Activated naive CD4-positive, alpha-beta T cell treated with Interleukin-2 at 50 U/mL for 16 hours (primary cell): ENCODE results near the gene DNAAF2.
"Not testable (repeated sequence)": the region's sequence is repeated elsewhere in the genome, so short reads cannot be mapped to it uniquely, and the experiment has no call there.

Experiments
- DNase-seq: peaks from one replicate; pipeline ENCODE4 v3.0.0-alpha.2; 2020

DNAAF2 gene

GRCh38 chr14:49634547-49635334 lies at the start of gene DNAAF2:
Gene DNAAF2, minus strand, starts transcription at chr14:49635244. Its CDS starts 95 bp downstream, at chr14:49635149.
- peak; percentile 67 for DNase-seq

GRCh38 chr14:49679271-49679670 lies 44.2 kb upstream of the DNAAF2 start:
- no peak for DNase-seq

- DNase-seq: no peak
Measured at GRCh38 chr14:49677643-49678042, 42.6 kb upstream of the DNAAF2 start.

GRCh38 chr14:49673586-49673985 lies 38.5 kb upstream of the DNAAF2 start:
- DNase-seq: no peak

- no peak for DNase-seq
Measured at GRCh38 chr14:49670475-49670874, 35.4 kb upstream of the DNAAF2 start.

GRCh38 chr14:49659526-49660455 lies 24.7 kb upstream of the DNAAF2 start:
- DNase-seq: no peak

GRCh38 chr14:49657500-49657899 lies 22.5 kb upstream of the DNAAF2 start:
- DNase-seq: not testable (repeated sequence)

GRCh38 chr14:49654511-49654910 lies 19.5 kb upstream of the DNAAF2 start:
- no peak for DNase-seq

- DNase-seq: no peak
Measured at GRCh38 chr14:49653508-49653907, 18.5 kb upstream of the DNAAF2 start.

GRCh38 chr14:49642163-49642562 lies 7.1 kb upstream of the DNAAF2 start:
- no peak for DNase-seq

- no peak for DNase-seq
Measured at GRCh38 chr14:49641697-49642129, 6.7 kb upstream of the DNAAF2 start.

GRCh38 chr14:49640540-49641417 lies 5.7 kb upstream of the DNAAF2 start:
- DNase-seq: no peak

GRCh38 chr14:49637534-49638078 lies 2.6 kb upstream of the DNAAF2 start:
- DNase-seq: no peak

GRCh38 chr14:49636866-49637265 lies 1.8 kb upstream of the DNAAF2 start:
- no peak for DNase-seq

- DNase-seq: peak; percentile 95
Measured at GRCh38 chr14:49633640-49634546, 1.2 kb downstream of the DNAAF2 start.

- peak; percentile 32 for DNase-seq
Measured at GRCh38 chr14:49623941-49624839, 10.9 kb downstream of the DNAAF2 start.

GRCh38 chr14:49623387-49623786 lies 11.7 kb downstream of the DNAAF2 start:
- DNase-seq: no peak

GRCh38 chr14:49622022-49622607 lies 12.9 kb downstream of the DNAAF2 start:
- DNase-seq: no peak

GRCh38 chr14:49621114-49621881 lies 13.7 kb downstream of the DNAAF2 start:
- peak; percentile 63 for DNase-seq
